ENCODE results near the gene S1PR4.

S1PR4 gene

GRCh38 chr19:3185461-3186159 is 7.0 kb downstream of the S1PR4 start, which contains the start of gene NCLN:
NCLN (plus strand) TSS chr19:3185930; CDS start chr19:3186031, 101 bp downstream.
- no peaks in the 10 kb centered on the region for H3K36me3 ChIP-seq (ENCODE audit: low read length)
- peak within 1 kb of the TSS; percentile 83 for H2AFZ ChIP-seq (ENCODE audit: low read depth, low read length, severe bottlenecking)
- no peaks in the 10 kb centered on the region for H3K27me3 ChIP-seq (ENCODE audit: low read length)
- H3K4me3 ChIP-seq (ENCODE audit: insufficient read depth, low read length, poor library complexity, severe bottlenecking), result peak within 1 kb of the TSS; percentile 75
- peaks cover 48% of the 10 kb centered on the region for H3K79me2 ChIP-seq (ENCODE audit: insufficient read depth, low read length)
- peak within 1 kb of the TSS; percentile 87 for H3K4me2 ChIP-seq (ENCODE audit: low read depth, low read length, poor library complexity, severe bottlenecking)
- H3K27ac ChIP-seq (ENCODE audit: low read depth, low read length), result peak within 1 kb of the TSS; percentile 81
- no peaks in the 10 kb centered on the region for H3K9me3 ChIP-seq (ENCODE audit: insufficient read depth, low read length)
- H4K20me1 ChIP-seq (ENCODE audit: low read depth, low read length), result no peaks in the 10 kb centered on the region
- peak within 1 kb of the TSS; percentile 95 for H3K9ac ChIP-seq (ENCODE audit: low read length)
- no peaks in the 10 kb centered on the region for H3K9me2 ChIP-seq (replicated peaks; ENCODE audit: insufficient read depth, low read length)
- no peaks in the 10 kb centered on the region for H3F3A ChIP-seq (ENCODE audit: insufficient read depth)
- TF ChIP-seq EZH2phosphoT487 (conservative IDR thresholded peaks at IDR 0.05; ENCODE audit: low read length), result no peak
- TF ChIP-seq, protein P1, sequence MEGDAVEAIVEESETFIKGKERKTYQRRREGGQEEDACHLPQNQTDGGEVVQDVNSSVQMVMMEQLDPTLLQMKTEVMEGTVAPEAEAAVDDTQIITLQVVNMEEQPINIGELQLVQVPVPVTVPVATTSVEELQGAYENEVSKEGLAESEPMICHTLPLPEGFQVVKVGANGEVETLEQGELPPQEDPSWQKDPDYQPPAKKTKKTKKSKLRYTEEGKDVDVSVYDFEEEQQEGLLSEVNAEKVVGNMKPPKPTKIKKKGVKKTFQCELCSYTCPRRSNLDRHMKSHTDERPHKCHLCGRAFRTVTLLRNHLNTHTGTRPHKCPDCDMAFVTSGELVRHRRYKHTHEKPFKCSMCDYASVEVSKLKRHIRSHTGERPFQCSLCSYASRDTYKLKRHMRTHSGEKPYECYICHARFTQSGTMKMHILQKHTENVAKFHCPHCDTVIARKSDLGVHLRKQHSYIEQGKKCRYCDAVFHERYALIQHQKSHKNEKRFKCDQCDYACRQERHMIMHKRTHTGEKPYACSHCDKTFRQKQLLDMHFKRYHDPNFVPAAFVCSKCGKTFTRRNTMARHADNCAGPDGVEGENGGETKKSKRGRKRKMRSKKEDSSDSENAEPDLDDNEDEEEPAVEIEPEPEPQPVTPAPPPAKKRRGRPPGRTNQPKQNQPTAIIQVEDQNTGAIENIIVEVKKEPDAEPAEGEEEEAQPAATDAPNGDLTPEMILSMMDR (IDR thresholded peaks at IDR 0.05; ENCODE audit: insufficient read depth, low read length, poor library complexity, severe bottlenecking), result no peak

GRCh38 chr19:3186160-3186688 is 7.7 kb downstream of the S1PR4 start:
- H2AFZ ChIP-seq (ENCODE audit: low read depth, low read length, severe bottlenecking), result no peak overlapping the region
- no peaks in the 10 kb centered on the region for H3K9me3 ChIP-seq (ENCODE audit: insufficient read depth, low read length)
- peak overlapping the region; percentile 87 for H3K4me2 ChIP-seq (ENCODE audit: low read depth, low read length, poor library complexity, severe bottlenecking)
- no peaks in the 10 kb centered on the region for H3F3A ChIP-seq (ENCODE audit: insufficient read depth)
- H3K4me3 ChIP-seq (ENCODE audit: insufficient read depth, low read length, poor library complexity, severe bottlenecking), result peak overlapping the region; percentile 75
- H3K27me3 ChIP-seq (ENCODE audit: low read length), result no peaks in the 10 kb centered on the region
- no peaks in the 10 kb centered on the region for H4K20me1 ChIP-seq (ENCODE audit: low read depth, low read length)
- peak overlapping the region; percentile 31; the same call in 1 of the 2 replicates for H3K27ac ChIP-seq (ENCODE audit: low read depth, low read length)
- peaks cover 54% of the 10 kb centered on the region for H3K79me2 ChIP-seq (ENCODE audit: insufficient read depth, low read length)
- TF ChIP-seq, protein P1 (IDR thresholded peaks at IDR 0.05; ENCODE audit: insufficient read depth, low read length, poor library complexity, severe bottlenecking), result no peak
- no peak for TF ChIP-seq EZH2phosphoT487 (conservative IDR thresholded peaks at IDR 0.05; ENCODE audit: low read length)
- H3K36me3 ChIP-seq (ENCODE audit: low read length), result no peaks in the 10 kb centered on the region
- no peaks in the 10 kb centered on the region for H3K9me2 ChIP-seq (replicated peaks; ENCODE audit: insufficient read depth, low read length)
- peak overlapping the region; percentile 95 for H3K9ac ChIP-seq (ENCODE audit: low read length)

GRCh38 chr19:3186891-3187661 is 8.5 kb downstream of the S1PR4 start:
- Histone ChIP-seq H3K27ac (ENCODE audit: low read depth, low read length) (no peak overlapping the region), H4K20me1 (ENCODE audit: low read depth, low read length) (no peaks in the 10 kb centered on the region), H2AFZ (ENCODE audit: low read depth, low read length, severe bottlenecking) (no peak overlapping the region)

More at GRCh38 chr19:3186891-3187661, 8.5 kb downstream of the S1PR4 start:
- H3K9me3 ChIP-seq (ENCODE audit: insufficient read depth, low read length), result no peaks in the 10 kb centered on the region
- H3K79me2 ChIP-seq (ENCODE audit: insufficient read depth, low read length), result peaks cover 59% of the 10 kb centered on the region
- H3K4me3 ChIP-seq (ENCODE audit: insufficient read depth, low read length, poor library complexity, severe bottlenecking), result peak overlapping the region; percentile 75
- no peaks in the 10 kb centered on the region for H3K9me2 ChIP-seq (replicated peaks; ENCODE audit: insufficient read depth, low read length)
- no peaks in the 10 kb centered on the region for H3K36me3 ChIP-seq (ENCODE audit: low read length)
- peak overlapping the region; percentile 95 for H3K9ac ChIP-seq (ENCODE audit: low read length)
- H3K4me2 ChIP-seq (ENCODE audit: low read depth, low read length, poor library complexity, severe bottlenecking), result peak overlapping the region; percentile 87
- no peak for TF ChIP-seq EZH2phosphoT487 (conservative IDR thresholded peaks at IDR 0.05; ENCODE audit: low read length)
- TF ChIP-seq, protein P1 (IDR thresholded peaks at IDR 0.05; ENCODE audit: insufficient read depth, low read length, poor library complexity, severe bottlenecking), result no peak
- H3F3A ChIP-seq (ENCODE audit: insufficient read depth), result no peaks in the 10 kb centered on the region
- no peaks in the 10 kb centered on the region for H3K27me3 ChIP-seq (ENCODE audit: low read length)

Measured in SU-DHL-6 (cell line).